NCI-H524 treated with DMSO at 0.1 percent for 48 hours (cell line): ENCODE measurements around the gene BABAM2.

Experiments
- DNase-seq: peaks from one replicate; lab custom pipeline; 2025; lab: John Stamatoyannopoulos, UW

Gene BABAM2

DNA sequence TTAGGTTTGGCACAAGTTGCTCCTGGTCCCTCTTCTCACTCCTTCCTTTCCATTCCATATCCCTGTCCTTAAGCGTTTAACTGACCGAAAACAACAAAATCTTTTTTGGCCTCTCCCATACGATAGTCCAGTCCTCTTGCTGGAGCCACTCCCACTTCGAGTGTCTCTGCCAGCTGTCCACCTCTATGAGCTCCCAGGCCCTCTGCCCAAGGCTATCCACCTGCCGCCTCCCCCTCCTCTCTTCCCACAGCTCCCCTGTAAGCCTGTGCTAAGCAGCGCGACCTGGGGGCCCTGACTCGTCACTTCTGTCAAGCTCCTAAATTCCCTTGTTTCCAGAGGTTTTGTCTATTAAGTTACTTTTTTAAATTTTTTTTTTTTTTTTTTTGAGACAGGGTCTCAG, 455.1 kb downstream of the BABAM2 start:
- peak; percentile 97 for DNase-seq

DNA sequence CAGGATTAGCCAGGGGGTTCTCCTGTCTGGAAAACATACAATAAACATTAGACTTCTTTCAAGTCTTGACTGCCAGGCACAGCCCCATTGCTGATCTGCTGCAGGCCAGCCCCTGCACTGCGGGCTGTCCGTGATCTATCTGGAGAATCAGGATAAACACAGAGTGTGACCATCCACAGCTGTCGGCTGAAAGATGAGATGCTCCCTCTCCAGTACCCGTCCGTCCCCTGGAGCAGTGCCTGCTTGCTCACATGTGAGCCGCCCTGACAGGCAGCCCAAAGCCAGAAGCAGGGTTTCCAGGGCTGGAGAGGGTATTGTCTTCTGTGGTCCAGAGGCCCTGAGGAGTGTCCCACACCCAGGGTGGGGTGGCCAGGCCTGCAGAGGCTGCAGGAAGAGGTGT, 456.1 kb downstream of the BABAM2 start:
- peak; percentile 80 for DNase-seq

DNA sequence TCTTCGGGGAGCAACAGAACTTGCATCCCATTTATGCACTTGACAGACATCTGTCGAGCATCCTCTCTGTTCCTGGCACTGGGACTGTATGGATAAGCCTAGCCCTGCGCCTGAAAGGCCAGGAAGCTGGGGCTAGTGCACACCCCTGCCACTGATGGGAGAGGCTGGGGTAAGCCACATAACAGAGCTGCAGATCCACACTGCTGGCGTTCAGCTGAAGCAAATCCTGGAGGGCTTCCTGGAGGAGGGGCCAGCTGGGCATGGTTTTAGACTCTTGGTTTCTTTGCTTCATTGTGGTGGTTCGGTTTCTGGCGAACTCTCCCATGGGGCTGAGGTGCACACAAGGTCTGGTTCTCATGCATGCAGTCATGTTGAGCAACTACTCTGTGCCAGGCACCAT, 456.7 kb downstream of the BABAM2 start:
- peak; percentile 13 for DNase-seq

DNA sequence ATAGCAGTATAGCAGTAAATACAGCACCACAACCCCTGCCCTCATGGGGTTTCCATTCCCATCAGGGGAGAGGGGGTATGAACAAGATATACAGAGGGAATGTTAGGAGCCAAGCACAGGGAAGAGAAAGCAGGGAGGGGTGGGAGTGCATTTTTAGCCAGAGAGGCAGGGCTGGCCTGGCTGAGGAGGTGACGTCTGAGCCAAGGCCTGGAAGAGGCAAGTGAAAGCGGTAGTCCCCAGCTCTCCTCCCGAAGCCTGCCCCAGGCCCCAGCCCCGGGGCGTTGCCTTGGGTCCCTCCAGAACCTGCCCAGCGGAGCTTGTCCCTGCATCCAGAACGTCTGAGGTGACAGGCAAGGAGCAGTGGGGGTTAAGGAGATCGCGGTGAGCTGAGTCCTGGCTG, 457.1 kb downstream of the BABAM2 start:
- DNase-seq = no peak

DNA sequence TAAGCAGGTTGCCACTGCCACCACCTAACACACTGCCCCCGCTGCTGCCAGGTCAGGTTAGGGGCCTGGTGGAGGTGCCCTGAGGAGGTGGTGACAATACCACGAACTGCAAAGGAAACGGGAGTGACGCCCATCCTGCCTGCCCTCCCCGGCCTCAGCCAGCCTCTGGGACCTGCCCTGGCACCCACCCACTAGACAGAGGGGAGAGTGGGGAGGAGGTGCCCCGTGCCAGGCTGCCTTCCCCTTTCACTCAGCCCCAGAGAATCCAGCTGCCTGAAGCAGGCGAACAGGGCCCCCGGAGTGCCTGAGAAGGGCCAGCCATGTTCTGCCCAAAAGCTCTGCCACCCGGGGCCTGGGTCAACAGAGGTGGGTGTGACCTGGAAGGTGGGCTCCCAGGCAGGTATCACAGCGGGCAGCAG, 457.6 kb downstream of the BABAM2 start:
- no peak for DNase-seq

DNA sequence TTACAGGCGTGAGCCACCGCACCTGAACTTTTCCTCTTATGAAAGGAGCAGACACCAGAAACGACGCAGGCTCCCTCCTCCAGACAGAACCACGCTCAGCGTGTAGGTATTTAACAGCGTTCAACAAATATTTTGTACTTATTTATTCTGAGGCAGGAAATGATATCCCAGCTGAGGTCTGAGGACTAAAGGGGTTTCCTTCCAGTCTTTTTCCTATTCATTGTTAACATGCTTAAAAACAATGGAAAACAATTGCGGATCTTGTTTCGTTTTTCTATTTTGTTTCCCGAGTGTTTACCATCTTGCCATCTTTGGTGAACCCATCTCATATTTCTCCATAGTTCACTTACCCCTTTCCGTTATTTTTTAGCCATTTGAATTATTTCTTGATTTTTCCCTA, 458.4 kb downstream of the BABAM2 start:
- DNase-seq = no peak

DNA sequence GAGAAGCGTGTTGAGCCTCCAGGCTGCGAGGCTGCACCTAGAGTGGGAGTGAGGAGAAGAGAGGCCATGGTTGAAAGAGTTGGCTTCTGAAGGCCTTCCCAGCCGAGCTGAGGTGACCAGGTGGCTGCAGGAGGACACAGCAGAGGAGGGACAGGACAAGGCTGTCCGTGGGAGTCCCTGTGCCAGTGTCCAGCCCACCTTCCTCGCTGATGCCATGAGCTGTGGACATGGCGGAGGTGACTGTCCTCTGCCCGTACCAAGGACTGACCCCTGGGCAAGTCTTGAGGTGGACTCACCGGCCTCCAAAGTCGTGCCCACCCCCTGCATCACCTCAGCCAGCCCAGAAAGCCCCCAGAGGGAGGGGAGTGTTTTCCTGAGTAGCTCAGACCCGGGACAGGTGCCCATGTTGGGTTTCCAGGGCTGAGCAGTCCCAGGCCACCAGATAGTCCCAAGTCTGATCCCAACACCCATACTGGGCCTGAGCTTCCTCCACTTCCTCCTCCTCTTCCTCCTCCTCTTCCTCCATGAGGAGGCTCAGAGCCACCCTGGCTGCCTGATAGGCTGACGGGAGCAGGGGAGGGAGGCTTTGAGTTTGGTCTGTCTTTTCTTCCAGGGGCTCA, 459.1 kb downstream of the BABAM2 start:
- no peak for DNase-seq

DNA sequence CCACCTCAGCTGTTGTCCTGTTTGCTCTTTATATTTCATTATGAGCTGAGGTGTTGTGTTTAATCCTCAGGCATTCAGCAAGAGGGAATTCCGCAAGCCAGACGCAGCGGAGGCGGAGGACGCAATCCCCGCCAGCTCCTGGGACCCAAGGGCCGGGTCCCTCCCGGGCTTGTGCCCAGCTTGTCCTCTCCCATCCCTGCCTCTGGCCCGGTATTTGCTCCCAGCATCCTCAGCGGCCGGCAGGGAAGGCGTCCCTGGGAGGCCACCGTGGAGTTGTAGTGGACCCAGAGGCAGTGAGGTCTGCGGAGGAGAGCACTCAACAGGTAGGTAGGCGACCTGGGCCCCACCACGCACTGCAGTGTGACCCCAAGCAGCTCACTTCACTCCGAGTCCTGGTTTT, 459.7 kb downstream of the BABAM2 start:
- DNase-seq = no peak

DNA sequence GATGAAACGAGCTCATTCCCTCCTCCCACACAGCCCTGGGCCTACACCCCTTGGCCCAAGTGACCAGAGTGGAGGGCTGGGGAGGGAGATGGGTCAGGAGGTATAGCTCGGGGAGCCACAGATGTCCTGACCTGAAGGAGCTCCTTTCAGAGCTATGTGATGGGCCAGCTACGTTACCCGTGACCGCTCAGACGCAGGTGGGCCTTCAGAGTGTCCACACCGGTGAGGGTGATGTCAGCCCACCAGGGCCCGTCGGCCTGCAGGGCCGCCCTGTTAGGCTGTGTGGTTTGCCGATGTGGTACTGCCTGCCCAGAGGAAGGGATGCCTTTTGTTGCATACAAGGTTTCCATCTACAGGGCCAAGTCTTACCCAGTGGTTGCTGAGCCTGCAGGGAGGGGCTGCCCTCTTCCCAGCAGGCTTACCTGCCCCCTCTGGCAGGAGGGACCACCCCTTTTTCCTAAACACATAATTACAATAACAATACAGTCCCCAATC, 460.3 kb downstream of the BABAM2 start:
- no peak for DNase-seq

DNA sequence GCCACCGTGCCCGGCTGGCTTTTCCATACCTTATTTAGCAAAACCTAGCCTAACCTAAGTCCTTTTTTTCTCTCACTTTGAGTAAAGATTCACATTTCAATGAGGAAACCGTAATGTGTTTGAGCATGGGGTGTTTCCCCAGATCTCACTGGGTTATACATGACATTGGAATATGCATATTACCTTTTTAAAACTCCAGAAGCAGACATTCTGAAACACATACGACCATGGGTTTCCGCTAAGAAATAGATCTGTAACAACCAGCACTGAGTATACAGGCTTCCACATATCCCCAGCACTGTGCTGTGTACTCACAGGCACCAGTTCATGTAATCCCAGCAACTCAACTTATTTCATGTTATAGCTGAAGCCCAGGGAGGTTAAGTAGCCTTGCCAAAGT, 461.1 kb downstream of the BABAM2 start:
- DNase-seq = no peak

DNA sequence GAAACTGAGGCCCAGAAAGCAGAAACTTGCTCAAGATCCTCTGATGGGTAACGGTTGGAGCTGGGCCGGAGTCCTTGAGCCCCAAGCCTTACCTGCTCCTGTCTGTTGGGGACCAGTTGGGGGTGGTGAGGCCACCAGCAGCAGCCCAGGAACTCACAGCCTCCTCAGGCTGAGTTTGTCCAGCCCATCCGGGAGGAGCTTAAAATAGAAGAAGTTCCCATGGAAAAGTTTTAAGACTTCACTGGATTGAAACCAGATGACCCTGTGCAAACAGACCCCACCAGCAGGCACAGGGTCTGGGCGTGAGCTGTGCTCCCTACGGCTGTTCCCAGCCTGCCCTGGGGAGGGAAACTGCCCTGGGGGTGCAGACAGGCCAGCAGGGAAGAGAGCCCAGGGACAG, 461.6 kb downstream of the BABAM2 start:
- DNase-seq = no peak

DNA sequence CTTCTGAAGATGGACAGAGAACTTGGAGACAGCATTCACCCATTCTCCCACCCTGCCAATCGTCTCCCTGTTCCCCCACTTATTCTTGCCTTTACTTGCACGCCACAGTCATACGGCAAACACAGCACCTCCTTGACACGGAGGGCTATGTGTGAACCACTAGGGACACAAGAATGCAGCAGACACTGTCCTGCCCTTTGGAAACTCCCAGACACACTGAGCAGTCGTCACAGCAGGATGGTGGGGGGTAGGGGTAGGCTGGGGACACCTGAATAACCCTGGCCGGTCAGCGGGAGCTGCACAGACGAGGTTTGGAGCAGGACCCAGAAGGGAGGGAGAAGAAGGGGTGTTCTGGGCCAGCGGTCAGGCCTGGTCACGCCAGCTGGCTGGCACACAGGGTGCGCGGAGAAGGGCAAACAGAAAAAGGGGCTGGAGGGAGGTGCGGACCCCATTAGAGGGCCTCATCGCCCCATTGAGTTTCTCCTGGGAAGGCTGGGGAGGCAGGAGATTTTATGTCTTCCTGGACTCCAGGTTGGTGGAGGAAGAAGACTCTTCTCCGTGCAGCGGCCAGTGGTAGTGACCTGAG, 462.2 kb downstream of the BABAM2 start:
- DNase-seq = no peak

DNA sequence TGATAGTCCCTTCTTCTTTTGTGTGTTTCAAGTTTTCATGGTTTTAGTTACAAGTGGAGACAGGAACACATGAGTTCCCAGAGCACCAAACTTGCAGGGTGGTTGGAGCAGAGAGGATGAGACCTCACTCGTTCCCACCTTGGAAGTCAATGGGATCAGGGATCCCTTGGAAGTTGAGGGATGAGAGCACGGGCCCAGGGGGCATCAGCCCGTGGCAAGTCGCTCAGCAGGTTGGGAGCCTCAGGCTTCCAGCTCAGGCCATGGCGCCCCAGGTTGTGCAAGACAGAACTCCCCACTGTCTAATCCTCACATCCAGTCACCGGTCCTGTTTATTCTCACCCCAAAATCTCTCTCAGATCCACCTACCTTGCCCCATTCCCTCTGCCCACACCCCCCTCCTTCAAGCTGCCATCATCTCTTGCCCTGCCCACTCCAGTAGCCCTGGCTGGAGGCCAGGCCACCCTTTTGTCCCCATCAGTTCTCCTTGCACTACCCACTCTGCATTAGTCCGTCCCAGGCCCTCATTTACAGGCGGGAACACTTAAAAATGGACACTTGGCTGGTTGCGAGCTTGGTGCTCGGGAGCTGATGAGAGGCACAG, 464.5 kb downstream of the BABAM2 start:
- DNase-seq = no peak

DNA sequence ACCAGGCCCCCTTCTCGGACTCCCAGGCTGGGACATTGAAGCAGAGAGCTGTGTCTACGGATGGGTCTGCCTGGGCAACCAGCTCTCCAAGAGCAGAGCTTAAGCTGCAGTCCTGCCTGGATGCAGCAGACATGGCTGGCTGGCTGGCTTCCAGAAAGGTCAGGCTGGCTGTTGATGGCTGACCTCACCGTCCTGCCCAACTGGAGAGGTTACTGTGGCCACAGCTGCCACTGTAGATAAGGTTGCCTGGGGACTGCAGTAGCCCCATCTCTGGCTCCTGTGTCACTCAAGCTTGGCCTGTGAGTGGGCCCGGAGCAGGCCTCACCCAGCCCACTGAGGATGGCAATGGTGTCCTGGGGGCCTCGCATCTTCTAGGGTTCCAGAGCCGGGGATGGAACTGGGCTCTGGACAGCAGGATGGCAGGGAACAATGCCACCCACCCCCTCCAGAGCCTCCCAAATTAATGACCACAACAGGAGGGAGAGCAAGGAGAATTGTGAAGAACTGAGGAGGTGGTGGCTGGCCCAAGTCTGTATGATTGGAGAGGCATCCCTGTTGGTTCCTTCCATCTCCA, 465.1 kb downstream of the BABAM2 start:
- no peak for DNase-seq

DNA sequence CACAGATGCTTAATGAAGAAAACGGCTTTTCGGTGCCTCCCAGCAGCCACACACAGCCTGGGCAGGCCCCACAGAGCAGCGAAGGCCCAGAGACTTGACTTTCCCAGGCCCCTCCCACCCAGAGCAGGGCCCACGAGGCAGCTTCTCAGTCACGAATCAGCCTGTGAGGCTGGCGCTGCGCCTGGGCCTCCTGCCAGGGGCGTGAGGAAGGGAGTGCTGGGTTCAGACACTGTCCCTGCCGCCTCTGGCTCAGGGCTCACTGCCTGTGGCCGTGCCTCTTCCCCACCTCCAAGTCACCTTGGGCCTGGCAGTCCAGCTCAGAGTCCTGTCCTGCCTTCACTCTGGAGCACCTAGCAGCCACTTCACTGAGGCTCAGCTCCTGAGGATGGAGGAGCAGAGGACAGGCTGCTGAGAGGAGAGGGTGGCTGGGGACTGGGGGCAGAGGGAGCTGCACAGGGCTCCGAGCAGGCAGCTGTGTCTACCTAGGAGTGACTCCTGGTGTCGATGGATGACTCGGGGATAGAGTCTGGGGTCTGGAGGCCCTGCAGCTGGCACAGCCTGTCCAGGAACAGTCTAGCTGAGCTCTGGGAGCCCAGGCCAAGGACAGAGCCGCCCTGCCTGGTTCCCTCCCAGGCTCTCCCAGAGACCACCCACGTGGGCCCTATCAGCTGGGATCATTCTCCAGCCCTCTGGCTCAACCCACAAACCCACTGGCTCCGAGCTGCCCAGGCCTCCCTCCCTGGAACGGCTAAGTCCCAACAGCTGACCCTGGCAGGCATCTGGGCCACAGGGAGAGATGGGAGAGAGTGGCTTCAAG, 465.8 kb downstream of the BABAM2 start:
- DNase-seq = no peak

DNA sequence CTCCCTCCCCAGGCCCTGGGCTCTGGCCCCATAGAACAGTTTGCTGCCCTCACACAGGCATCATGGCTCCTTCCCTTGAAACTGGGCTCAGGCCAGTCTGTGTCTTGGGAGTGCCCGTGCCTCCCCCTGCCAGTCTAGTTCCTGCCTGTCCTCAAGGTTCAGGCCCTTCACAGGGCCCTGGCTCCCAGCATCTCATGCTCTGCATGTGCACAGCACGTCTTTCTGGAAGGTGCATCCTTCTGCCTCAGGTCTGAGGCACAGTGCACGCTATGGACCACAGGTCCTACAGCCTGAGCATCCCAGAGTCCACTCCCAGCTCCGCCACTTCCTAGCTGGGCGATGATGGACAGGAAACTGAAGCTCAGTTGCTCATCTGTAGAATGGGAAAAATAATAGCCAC, 466.5 kb downstream of the BABAM2 start:
- no peak for DNase-seq

DNA sequence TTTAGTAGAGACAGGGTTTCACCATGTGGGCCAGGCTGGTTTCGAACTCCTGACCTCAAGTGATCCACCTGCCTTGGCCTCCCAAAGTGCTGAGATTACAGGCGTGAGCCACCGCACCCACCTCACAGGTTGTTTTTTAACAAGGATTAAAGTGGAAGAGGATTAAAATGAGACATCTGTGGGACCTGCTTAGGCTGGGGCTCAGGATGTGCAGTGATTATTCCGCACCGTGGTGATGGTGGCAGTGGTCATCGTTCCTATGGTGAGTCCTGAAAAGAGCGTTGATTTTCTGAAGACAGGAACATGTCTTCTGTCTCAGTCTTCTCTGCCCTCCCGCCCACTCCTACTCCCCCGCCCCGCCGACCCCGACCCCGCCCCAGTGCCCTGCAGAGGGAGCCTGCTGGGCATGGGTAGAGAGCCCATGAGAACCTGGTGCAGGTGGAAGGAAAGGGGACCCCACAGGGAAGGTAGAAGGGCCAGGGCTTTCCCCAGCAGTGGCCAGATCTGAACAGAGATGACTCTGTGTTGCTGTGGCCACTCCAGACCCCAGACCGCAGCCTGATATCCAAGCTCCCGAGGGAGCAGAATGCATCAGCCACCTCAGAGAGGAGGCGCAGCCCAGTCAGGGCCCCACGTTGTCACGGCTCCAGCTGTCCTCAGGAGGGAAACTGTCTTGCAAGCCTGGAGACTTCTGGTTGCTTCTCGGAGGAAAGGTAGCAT, 467.6 kb downstream of the BABAM2 start:
- no peak for DNase-seq

DNA sequence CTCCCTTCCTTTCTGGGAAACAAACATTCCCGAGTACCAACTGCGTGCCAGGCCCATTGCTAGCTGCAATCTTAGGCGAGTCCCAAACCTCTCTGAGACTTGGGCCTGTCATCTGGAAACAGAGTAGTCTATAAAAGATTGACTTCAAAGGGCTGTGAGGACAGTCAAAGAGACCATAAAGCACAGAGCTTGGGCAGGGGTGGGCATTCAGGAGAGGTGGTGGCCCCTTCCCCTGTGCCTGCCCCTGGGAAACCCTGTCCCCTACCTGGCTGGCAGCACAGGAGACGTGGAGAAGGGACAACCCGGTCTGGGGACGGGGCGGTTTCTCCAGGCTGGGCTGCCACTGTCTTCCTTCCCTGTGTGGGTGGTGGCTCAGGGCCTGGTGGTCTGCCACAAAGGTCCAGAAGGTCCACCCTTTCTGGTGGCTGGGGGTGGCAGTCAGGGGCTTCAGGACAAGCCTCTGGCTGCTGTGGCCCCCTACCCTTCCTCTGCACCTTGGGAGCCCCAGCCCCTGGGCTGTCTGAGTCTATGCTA, 468.2 kb downstream of the BABAM2 start:
- DNase-seq = no peak

DNA sequence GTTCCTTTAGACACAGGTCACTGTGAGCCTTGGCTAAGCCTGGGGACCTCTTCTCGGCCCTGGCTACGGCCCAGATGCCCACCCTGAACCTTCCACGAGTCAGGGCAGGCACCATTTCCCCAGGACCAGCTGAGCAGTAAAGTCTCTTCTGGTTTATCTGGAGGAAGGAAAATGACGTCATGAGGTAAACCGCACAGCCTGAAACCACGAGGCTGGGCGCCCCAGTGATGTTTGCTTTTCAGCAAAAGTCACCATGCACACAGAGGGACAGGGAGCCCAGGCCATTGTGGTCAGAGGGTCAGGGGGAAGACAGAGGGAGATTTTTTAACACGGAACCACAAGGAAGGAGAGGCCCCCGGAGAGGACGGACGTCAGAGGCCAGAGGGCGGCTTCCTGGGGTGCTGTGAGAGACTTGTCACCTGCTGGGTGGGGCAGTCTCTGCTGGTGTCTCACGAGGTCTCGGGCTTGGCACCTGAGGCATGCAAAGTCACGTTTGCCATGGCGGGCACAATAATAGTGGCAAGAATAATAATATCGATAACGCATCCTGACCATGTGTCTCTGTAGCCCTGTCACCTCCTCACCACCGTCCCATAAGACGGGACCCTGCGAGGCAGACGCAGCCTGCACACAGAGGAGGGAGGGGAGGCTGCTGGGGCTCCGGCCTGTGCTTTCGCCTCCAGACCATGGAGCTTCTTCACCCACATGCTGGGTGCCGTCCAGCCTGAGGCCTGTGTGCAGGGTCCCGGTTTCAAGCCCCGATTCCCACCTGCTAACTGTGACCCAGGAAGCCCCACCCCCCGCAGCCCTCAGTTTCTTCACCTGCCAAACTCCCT, 468.9 kb downstream of the BABAM2 start:
- no peak for DNase-seq

DNA sequence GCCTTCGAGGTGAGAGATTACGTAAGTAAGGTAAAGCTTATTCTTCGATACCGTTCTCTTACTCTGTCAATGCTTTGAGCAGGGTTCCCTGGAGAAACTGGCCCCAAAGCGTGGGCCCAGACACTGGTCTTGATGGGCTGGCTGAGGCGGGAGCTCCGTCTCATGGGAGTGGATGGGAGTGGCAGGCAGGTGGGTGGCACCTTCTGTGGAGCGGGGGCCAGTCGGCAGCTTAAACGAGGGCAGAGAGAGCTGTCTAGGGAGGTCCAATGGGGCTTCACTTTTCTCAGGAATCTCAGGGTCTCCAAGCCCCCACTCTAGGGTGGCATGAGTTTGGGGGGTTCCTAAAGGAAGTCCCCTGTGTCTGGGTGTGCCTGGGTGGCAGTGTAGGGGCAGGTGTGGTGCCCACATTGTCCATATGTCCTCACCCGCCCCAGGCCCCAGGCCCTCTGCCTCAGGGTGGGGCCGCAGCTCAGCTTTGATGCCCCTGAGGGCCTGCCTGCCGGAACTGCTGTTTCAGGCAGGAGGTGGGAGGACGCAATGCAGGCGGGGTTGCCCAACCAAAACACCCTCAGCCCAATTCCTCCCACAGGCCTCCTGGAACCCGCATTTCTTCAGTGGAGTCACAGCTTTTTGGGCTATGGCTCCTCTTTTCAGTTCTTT, 469.7 kb downstream of the BABAM2 start:
- no peak for DNase-seq
